Amygdala (tissue), 56 donors: ENCODE measurements around the gene ADAP2.
A peak's percentile ranks its signal among the peaks of the same experiment; 100 is the strongest.
"Not testable (repeated sequence)": the region's sequence is repeated elsewhere in the genome, so short reads cannot be mapped to it uniquely, and the experiment has no call there.

ENCODE experiments used
- DNase-seq, 56 donors: peaks; one replicate each; lab custom pipeline; 2025; lab: John Stamatoyannopoulos, UW

ADAP2 gene, protein sequence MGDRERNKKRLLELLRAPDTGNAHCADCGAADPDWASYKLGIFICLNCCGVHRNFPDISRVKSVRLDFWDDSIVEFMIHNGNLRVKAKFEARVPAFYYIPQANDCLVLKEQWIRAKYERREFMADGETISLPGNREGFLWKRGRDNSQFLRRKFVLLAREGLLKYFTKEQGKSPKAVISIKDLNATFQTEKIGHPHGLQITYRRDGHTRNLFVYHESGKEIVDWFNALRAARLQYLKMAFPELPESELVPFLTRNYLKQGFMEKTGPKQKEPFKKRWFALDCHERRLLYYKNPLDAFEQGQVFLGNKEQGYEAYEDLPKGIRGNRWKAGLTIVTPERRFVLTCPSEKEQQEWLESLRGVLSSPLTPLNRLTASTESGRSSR

DNA sequence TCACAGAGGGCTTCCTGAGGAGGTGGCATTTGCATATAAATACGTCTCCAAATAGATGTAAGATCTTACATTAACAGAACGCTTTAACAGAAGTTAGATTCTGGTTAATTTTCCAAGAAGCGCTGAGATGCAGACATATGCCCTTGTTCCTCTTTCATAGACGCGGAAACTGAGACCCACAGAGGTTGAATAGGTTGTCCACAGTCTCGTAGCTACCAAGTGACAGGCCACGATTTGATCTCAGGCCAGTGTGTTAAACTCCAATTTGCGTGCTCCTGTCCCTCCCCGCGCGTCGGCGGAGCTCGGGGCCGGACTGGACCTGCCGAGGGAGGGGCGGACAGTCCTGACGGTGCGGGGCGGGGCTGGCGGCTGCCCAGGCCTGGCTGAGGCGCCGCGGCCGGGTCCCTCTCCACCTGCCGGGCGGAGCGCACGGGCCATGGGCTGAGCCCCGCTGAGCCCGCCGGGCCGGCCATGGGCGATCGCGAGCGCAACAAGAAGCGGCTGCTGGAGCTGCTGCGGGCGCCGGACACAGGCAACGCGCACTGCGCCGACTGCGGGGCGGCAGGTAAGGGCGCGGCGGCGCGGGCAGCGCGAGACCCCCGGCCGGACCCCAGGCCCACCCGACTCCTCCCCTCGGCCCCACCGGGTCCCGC is at the start of gene ADAP2:
ADAP2 (plus strand) TSS at position 402 of the 653 bp plus-strand sequence; CDS start at position 472, 70 bp downstream.
- peak in 17 of 56 donors; percentile 1 to 32 (median 9) for DNase-seq

- DNase-seq, result no peak
Observed at GRCh38 chr17:30886187-30886586, 35.6 kb upstream of the ADAP2 start.

GRCh38 chr17:30894236-30894635 is 27.5 kb upstream of the ADAP2 start:
- no peak for DNase-seq

GRCh38 chr17:30897311-30897710 is 24.4 kb upstream of the ADAP2 start:
- no peak for DNase-seq

GRCh38 chr17:30905742-30906100 is 16.0 kb upstream of the ADAP2 start:
- DNase-seq, result peak in 5 of 56 donors; percentile 28 to 45 (median 36)

DNA sequence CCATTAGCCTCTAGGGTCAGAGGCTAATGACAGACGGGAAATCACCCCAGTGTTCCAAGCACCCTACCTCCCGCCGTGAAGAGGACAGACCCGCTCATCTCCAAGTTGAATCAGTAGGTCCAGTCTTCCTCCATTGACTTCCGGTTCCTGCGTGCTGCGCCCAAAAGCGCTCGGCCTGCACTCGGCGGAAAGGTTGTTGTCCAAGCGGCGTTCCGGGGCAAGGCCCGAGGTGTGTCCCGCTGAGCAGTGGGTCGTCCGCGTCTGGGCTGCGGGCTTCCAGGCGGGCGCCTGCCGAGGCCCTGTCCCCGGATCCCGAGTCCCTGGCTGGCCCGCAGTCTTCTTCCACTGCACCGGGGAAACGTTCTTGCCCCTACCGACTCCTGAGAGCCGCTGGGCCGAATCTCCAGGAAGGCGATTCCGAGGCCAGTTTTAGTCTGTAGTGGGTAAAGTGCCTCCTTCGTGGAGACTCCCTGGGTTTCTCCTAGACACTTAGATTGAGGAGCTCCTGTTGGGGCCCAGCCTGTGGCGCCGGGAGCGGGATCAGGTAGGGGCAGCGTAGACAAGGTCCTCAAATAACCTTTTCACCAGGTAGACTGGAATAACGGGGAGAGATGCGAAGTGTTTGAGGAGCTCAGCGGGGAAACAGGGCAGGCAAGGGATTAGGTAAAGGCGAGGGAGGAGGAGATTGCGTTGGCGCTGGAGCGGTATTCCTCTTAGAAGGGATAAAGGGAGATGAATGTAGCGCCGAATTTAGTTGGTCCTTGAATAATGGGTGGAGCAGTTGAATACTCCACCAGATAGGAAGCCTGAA is 15.4 kb upstream of the ADAP2 start, which contains the start of gene TEFM:
TEFM (minus strand) TSS at position 138 of the 811 bp plus-strand sequence; CDS start at position 98, 40 bp downstream.
- DNase-seq, result peak; percentile 25 to 92 (median 77)

- no peak for DNase-seq
Observed at GRCh38 chr17:30908717-30909420, 12.9 kb upstream of the ADAP2 start.

GRCh38 chr17:30910151-30910550 is 11.6 kb upstream of the ADAP2 start:
- DNase-seq, result not testable (repeated sequence)

DNA sequence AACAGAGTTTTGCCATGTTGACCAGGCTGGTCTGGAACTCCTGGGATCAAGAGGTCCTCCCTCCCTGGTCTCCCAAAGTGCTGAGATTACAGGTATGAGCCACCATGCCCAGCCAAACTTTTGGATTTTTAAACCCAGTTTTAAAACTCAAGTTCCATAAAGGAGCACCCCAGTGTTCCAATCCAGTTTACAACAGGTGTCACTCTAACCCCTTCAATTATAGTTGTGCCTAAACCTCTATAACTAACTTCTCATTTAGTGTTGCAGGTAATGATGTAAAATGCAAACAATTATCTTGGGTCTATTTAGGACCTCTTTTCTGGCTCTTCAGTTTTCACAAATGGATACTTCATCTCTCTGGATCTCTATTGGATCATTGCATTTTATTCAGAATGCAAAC is 7.8 kb upstream of the ADAP2 start:
- DNase-seq, result no peak

DNA sequence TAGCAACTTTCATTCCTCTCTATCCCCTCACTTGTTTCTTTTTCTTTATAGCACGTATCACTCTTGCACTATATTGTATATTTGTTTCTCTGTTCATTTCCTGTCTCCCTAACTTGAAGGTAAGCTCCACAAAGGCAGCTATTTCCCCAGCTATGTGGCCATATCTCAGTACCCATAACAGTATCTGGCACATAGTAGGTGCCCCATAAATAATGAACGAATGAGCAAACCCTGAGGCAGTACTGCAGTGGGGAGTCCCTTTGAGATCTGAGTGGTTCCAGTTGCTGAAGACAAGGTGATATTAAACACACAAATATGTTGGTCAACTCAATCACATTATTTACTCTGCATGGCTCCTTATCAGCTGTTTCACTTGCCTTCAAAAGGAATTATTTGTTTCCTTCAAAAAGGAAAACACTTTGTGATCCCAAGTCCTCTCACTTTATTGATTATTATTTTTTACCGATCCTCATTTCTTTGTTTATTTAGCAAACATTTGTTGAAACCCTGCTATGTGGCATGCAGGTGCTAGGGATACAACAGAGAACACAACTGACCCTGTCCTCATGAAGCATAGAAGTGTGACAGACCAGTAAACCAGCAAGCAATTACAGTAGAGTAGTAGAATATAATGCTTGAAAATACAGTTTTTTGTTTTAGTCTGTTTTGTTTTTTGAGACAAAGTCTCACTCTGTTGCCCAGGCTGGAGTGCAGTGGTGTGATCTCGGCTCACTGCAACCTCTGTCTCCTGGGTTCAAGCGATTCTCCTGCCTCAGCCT is 5.7 kb upstream of the ADAP2 start:
- DNase-seq, result no peak

DNA sequence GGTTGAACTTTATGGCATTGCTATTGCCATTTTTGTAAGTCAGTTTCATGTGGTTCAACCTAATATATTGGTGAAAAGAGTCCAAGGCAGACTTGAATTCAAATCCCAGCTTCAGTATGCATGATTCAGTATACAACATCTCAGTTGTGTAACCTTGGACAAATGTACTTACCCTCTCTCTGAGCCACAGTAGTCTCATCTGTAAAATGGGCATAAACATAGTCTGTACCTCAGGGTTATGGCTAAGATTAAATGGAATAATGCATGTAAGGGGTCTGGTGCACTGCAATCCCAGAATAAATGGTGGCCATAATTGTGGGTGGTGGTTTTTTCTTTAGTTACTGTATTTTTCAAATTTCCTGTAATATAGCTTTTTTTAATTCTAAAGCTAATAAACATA is 4.7 kb upstream of the ADAP2 start:
- no peak for DNase-seq

DNA sequence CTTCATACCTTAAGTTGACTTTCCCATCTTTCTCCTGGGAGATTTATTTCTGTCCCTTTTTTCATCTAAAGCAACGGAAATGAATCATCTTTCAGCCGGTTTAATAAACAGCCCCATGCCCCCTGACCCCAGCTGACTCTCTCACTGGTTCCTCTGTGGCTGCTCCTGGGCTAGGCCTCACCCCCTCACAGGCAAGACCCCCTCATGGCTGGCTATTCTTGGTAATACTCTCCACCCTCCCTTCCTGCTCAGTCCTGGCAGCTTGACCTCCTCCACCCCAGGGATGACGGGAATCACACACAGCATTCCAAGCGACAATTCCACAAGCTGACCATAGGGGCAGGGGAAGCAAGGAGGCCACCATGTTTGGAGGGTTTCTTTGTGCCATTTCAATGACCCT is 1.5 kb upstream of the ADAP2 start:
- no peak for DNase-seq

GRCh38 chr17:30920683-30921543 is 832 bp upstream of the ADAP2 start:
- no peak for DNase-seq

GRCh38 chr17:30922235-30923030 is 688 bp downstream of the ADAP2 start:
- DNase-seq, result peak in 3 of 56 donors; percentile 1 to 3 (median 2)

GRCh38 chr17:30924341-30924740 is 2.6 kb downstream of the ADAP2 start:
- DNase-seq, result no peak

GRCh38 chr17:30926516-30926915 is 4.8 kb downstream of the ADAP2 start:
- DNase-seq, result no peak

DNA sequence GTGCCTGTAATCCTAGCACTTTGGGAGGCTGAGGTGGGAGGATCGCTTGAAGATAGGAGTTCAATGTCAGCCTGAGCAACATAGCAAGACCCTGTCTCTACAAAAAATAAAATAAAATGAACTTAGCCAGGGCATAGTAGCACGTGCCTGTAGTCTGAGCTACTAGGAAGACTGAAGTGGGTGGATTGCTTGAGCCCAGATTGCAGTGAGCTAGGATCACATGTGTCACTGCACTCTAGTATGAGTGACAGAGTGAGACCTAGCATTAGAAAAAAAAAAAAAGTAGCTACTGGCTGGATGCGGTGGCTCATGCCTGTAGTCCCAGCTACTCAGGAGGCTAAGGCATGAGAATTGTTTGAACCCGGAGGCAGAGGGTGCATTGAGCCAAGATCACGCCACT is 6.0 kb downstream of the ADAP2 start:
- no peak for DNase-seq

DNA sequence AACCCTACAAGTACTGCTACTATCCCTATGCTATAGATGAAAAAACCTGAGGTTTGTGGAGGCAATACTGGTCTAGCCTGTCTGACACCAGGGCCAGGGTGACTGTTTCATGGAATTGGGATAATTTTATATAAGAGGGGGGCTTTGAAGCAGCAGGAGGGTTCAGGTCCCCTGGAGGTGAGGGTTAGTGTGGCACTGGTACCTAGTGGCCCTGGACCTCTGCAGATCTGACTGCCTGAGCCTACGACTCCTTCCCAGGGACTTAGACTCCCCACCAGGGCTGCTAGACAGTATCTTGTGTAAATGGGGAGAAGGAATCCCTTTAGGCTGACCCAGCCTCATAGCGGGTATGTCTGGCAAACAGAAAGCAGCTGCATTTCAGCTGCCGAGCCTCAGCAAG is 6.8 kb downstream of the ADAP2 start:
- no peak for DNase-seq
